ENCODE measurements around the gene TMEM269. TPM values are rescaled to one million over a fixed set of nuclear protein-coding genes. Genes with fewer than 3 reads are reported as not detected.
A peak's percentile ranks its signal among the peaks of the same experiment; 100 is the strongest.

Gene TMEM269
- total and polyA plus RNA-seq, 8 donors, result 0.03 to 0.55 TPM; not detected in 6

- DNase-seq, result peak; percentile 25 to 76
- Histone ChIP-seq H3K4me1 (peaks cover 0 to 7% (median 2%) of the 10 kb centered on the region in 4 donors), H3K36me3 (peaks cover 44 to 94% (median 81%) of the 10 kb centered on the region in 4 donors), H3K27ac (no peak overlapping the region), H3K4me3 (no peak overlapping the region), H3K27me3 (no peaks in the 10 kb centered on the region), H3K9me3 (no peaks in the 10 kb centered on the region)
- 77 to 81% (median 79%) methylated on average over 17 of the region's 17 CpGs for WGBS, 5 donors
- TF ChIP-seq POLR2AphosphoS5 (IDR thresholded peaks at IDR 0.05), result no peak
- TF ChIP-seq CTCF (IDR thresholded peaks at IDR 0.05), result peak in 5 of 7 experiments; percentile 34 to 65 (median 56)
- intact Hi-C loops (cut with DNase I; ENCODE audit: low total_unique reads), result no loop called here
Observed at GRCh38 chr1:42756956-42757891, 27.6 kb upstream of the TMEM269 start.

GRCh38 chr1:42757892-42758275 lies 26.9 kb upstream of the TMEM269 start:
- TF ChIP-seq POLR2A (IDR thresholded peaks at IDR 0.05) (no peak), POLR2AphosphoS5 (IDR thresholded peaks at IDR 0.05) (no peak), CTCF (IDR thresholded peaks at IDR 0.05) (no peak), EP300 (IDR thresholded peaks at IDR 0.05) (no peak)
- H3K36me3 ChIP-seq, result peaks cover 39 to 87% (median 75%) of the 10 kb centered on the region in 4 donors
- no peak overlapping the region for H3K27ac ChIP-seq
- H3K4me1 ChIP-seq, result peaks cover 0 to 7% (median 2%) of the 10 kb centered on the region in 4 donors
- DNase-seq, result no peak
- no peak overlapping the region for H3K4me3 ChIP-seq
- intact Hi-C loops (cut with DNase I; ENCODE audit: low total_unique reads), result no loop called here
- no peaks in the 10 kb centered on the region for H3K27me3 ChIP-seq
- no peaks in the 10 kb centered on the region for H3K9me3 ChIP-seq

GRCh38 chr1:42758641-42759040 lies 26.1 kb upstream of the TMEM269 start:
- no peak for DNase-seq
- Histone ChIP-seq H3K27me3 (no peaks in the 10 kb centered on the region), H3K9me3 (no peaks in the 10 kb centered on the region), H3K27ac (no peak overlapping the region), H3K36me3 (peaks cover 39 to 79% (median 67%) of the 10 kb centered on the region in 4 donors), H3K4me3 (no peak overlapping the region), H3K4me1 (peaks cover 0 to under 1% (median under 1%) of the 10 kb centered on the region in 4 donors)
- intact Hi-C loops (cut with DNase I; ENCODE audit: low total_unique reads), result no loop called here
- TF ChIP-seq EP300 (IDR thresholded peaks at IDR 0.05) (no peak), POLR2AphosphoS5 (IDR thresholded peaks at IDR 0.05) (no peak), POLR2A (IDR thresholded peaks at IDR 0.05) (no peak), CTCF (IDR thresholded peaks at IDR 0.05) (no peak)
- WGBS, 5 donors, result 70 to 83% (median 79%) methylated on average over 3 of the region's 3 CpGs

- H3K27ac ChIP-seq, result no peak overlapping the region
- H3K4me1 ChIP-seq, result peaks cover 0 to 5% (median 2%) of the 10 kb centered on the region in 4 donors
- intact Hi-C loops (cut with DNase I; ENCODE audit: low total_unique reads), result no loop called here
- peaks cover 36 to 75% (median 62%) of the 10 kb centered on the region in 4 donors for H3K36me3 ChIP-seq
- DNase-seq, result no peak
- TF ChIP-seq CTCF (IDR thresholded peaks at IDR 0.05), result no peak
- TF ChIP-seq POLR2A (IDR thresholded peaks at IDR 0.05), result no peak
- no peak for TF ChIP-seq EP300 (IDR thresholded peaks at IDR 0.05)
- no peak for TF ChIP-seq POLR2AphosphoS5 (IDR thresholded peaks at IDR 0.05)
- H3K27me3 ChIP-seq, result no peaks in the 10 kb centered on the region
- H3K9me3 ChIP-seq, result no peaks in the 10 kb centered on the region
- H3K4me3 ChIP-seq, result no peak overlapping the region
- WGBS, 5 donors, result 66 to 80% (median 76%) methylated on average over 8 to 9 of the region's 9 CpGs
Observed at GRCh38 chr1:42759114-42759513, 25.7 kb upstream of the TMEM269 start.

Measured in stomach (tissue), 9 donors.